Esophagus squamous epithelium (tissue), 5 donors: ENCODE results near the gene MATN1. TPM values are rescaled to one million over a fixed set of nuclear protein-coding genes. Genes with fewer than 3 reads are reported as not detected.

Experiments used
- DNase-seq: peaks from one replicate; lab custom pipeline; 2025; lab: John Stamatoyannopoulos, UW
- H3K27ac ChIP-seq, 4 donors: fragments of 200-600 bp; sonication (generic); one replicate each; pipeline ENCODE4 v1.5.1; 2016 to 2019; ENCODE audit warnings: mild to moderate bottlenecking in 1 of 4
- H3K27me3 ChIP-seq, 4 donors: fragments of 200-600 bp; sonication (generic); 1 replicate in 3 of 4; 2 replicates in 1 of 4; pipeline versions ENCODE4 v1.5.1 to v1.6.0; 2017 to 2021; ENCODE audit warnings: antibody characterized with exemption in 1 of 4
- H3K36me3 ChIP-seq, 3 donors: fragments of 200-600 bp; sonication (generic); one replicate each; pipeline ENCODE4 v1.5.1; 2016 to 2019
- H3K4me1 ChIP-seq, 3 donors: fragments of 200-600 bp; sonication (generic); one replicate each; pipeline ENCODE4 v1.5.1; 2017 to 2019
- H3K4me3 ChIP-seq, 4 donors: fragments of 200-600 bp; sonication (generic); 1 replicate in 3 of 4; 2 replicates in 1 of 4; pipeline ENCODE4 v1.5.1; 2016 to 2019; ENCODE audit warnings: mild to moderate bottlenecking in 2 of 4, moderate library complexity in 1 of 4
- H3K9me3 ChIP-seq, 3 donors: fragments of 200-600 bp; sonication (generic); one replicate each; pipeline ENCODE4 v1.5.1; 2016 to 2019
- POLR2A ChIP-seq, 4 donors: fragments of 450-650 bp; IDR thresholded peaks; one replicate each; pipeline ENCODE4 v1.6.1; 2017; ENCODE audit warnings: antibody characterized with exemption in 4 of 4, mild to moderate bottlenecking in 4 of 4, moderate library complexity in 3 of 4
- WGBS, 2 donors: methylation state at CpG; one replicate each; pipeline ENCODE4 v1.1.5; 2018; 5-methylcytosine and 5-hydroxymethylcytosine counted together
- intact Hi-C: fragments of 100-400 bp; cut with DNase I; formaldehyde crosslinking; loops from one replicate; pipeline ENCODE4 v1.15.0; 2022
- total RNA-seq, 4 donors: library from RNA; depleted of rRNA; stranded (reverse); fragments of >200 nt; gene quantifications; one replicate each; pipeline ENCODE4 v1.1.0, GENCODE V29; 2016
- TF ChIP-seq, protein P1 (sequence below), 6 experiments: fragments of 450-650 bp in 4 of 6; fragments of 200-600 bp in 2 of 6; sonication (generic) in 2 of 6; IDR thresholded peaks; one replicate each; pipeline ENCODE4 v1.5.1; 2016 to 2019; ENCODE audit warnings: antibody characterized with exemption in 6 of 6, mild to moderate bottlenecking in 4 of 6, moderate library complexity in 4 of 6
- donor health status: DM: yes; HTN: yes; CAD: no.

Gene MATN1
- total RNA-seq, 4 donors from 2014 or later = not detected

DNA sequence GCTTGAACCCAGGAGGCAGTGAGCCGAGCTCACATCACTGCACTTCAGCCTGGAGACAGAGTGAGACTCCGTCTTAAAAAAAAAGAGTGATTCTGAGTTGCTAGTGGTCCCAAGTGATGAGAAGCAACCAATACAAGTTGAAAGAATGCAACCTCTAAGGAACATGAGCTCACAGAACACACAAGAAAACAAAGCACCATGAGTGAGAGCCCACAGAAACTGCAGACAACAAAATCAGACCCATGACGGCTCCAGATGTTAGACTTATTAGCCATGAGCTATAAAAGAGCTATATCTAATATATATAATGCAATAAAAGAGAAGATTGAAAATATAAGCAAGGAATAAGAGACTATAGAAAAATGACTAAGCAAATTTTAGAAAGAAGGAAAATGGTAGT, 50.0 kb downstream of the MATN1 start:
- intact Hi-C loops = no loop called here
- 69 to 76% methylated on average over 3 of the region's 3 CpGs for WGBS, 2 donors
- no peak overlapping the region for H3K4me3 ChIP-seq
- H3K9me3 ChIP-seq = peaks cover 0 to 16% (median 11%) of the 10 kb centered on the region in 3 donors
- H3K4me1 ChIP-seq = peaks cover 0 to 16% (median 10%) of the 10 kb centered on the region in 3 donors
- no peak for TF ChIP-seq POLR2A (IDR thresholded peaks at IDR 0.05)
- TF ChIP-seq, protein P1, sequence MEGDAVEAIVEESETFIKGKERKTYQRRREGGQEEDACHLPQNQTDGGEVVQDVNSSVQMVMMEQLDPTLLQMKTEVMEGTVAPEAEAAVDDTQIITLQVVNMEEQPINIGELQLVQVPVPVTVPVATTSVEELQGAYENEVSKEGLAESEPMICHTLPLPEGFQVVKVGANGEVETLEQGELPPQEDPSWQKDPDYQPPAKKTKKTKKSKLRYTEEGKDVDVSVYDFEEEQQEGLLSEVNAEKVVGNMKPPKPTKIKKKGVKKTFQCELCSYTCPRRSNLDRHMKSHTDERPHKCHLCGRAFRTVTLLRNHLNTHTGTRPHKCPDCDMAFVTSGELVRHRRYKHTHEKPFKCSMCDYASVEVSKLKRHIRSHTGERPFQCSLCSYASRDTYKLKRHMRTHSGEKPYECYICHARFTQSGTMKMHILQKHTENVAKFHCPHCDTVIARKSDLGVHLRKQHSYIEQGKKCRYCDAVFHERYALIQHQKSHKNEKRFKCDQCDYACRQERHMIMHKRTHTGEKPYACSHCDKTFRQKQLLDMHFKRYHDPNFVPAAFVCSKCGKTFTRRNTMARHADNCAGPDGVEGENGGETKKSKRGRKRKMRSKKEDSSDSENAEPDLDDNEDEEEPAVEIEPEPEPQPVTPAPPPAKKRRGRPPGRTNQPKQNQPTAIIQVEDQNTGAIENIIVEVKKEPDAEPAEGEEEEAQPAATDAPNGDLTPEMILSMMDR (IDR thresholded peaks at IDR 0.05) = no peak
- no peak overlapping the region for H3K27ac ChIP-seq
- no peaks in the 10 kb centered on the region for H3K36me3 ChIP-seq
- no peak for DNase-seq
- H3K27me3 ChIP-seq = peaks cover 0 to 52% (median 0%) of the 10 kb centered on the region in 4 donors

DNA sequence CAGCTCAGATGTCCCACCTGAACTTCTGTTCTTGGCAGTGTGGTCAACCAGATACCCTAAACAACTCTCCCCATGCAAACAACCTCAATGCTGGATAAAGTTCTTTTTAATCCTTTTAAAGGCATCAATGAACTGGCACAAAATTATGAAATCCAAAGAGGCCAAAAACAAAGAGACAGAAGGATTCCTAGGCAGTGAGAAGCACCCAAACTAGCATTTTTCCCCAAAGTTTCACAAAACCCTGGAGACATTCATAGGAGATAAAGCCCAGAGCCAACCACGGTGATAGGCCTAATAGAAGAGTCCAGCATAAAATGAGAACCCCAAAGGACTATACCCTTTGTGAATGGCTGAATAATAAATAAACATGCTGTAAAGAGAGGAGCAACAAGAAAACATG, 50.7 kb downstream of the MATN1 start:
- Histone ChIP-seq H3K36me3 (no peaks in the 10 kb centered on the region), H3K9me3 (peaks cover 0 to 16% (median 11%) of the 10 kb centered on the region in 3 donors), H3K4me1 (peaks cover 0 to 23% (median 14%) of the 10 kb centered on the region in 3 donors), H3K27ac (no peak overlapping the region), H3K27me3 (peaks cover 0 to 46% (median 0%) of the 10 kb centered on the region in 4 donors), H3K4me3 (no peak overlapping the region)
- no peak for TF ChIP-seq POLR2A (IDR thresholded peaks at IDR 0.05)
- TF ChIP-seq, protein P1 (IDR thresholded peaks at IDR 0.05) = no peak
- 62 to 100% methylated on average over 1 of the region's 1 CpG for WGBS, 2 donors
- intact Hi-C loops = no loop called here
- no peak for DNase-seq

DNA sequence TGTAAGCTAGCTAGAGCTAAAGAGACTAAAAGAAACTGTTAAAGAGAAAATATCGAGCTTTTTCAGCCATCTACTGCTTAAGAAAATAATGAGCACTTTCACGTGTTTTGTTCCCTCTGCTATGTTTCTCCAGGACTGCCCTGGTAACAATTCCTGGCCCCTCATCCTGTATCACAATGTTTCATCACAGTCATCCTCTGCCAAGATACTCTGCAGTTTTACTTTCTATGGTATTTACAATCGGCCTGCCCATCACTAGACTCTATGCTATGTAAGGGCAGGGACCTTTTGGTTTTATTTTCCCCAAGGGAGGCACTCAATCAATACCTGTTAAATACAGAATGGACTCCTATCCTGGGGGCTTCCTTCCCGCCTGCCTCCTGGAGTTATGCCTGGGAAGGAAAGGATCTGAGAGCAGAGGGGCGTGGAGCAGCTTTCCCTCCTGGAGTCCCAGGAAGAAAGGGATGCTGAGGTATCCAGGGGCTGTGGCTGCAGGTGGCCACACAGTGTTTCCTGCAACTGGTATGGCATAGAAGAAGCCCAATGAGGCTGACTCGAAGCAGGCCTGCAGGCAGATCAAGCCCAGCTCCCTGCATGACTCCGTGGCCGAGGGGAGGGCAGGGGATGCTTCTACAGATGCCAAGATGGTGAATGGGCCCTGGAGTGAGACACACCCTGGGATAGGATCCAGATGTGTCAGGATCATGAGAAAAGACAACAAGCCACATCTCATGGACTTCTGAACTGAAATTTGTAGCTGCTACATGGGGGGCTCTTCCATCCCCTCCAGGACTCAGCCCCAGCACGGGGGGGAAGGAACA, 52.9 kb downstream of the MATN1 start:
- Histone ChIP-seq H3K4me1 (peaks cover 0 to 17% (median 13%) of the 10 kb centered on the region in 3 donors), H3K4me3 (no peak overlapping the region), H3K27me3 (peaks cover 0 to 39% (median 0%) of the 10 kb centered on the region in 4 donors), H3K36me3 (no peaks in the 10 kb centered on the region), H3K9me3 (peaks cover 0 to 11% (median 8%) of the 10 kb centered on the region in 3 donors), H3K27ac (peak overlapping the region in 2 of 4 donors; percentile 17 to 52)
- 27 to 45% methylated on average over 8 of the region's 9 CpGs for WGBS, 2 donors
- TF ChIP-seq POLR2A (IDR thresholded peaks at IDR 0.05) = no peak
- TF ChIP-seq, protein P1 (IDR thresholded peaks at IDR 0.05) = no peak
- intact Hi-C loops = no loop called here
- DNase-seq = no peak

DNA sequence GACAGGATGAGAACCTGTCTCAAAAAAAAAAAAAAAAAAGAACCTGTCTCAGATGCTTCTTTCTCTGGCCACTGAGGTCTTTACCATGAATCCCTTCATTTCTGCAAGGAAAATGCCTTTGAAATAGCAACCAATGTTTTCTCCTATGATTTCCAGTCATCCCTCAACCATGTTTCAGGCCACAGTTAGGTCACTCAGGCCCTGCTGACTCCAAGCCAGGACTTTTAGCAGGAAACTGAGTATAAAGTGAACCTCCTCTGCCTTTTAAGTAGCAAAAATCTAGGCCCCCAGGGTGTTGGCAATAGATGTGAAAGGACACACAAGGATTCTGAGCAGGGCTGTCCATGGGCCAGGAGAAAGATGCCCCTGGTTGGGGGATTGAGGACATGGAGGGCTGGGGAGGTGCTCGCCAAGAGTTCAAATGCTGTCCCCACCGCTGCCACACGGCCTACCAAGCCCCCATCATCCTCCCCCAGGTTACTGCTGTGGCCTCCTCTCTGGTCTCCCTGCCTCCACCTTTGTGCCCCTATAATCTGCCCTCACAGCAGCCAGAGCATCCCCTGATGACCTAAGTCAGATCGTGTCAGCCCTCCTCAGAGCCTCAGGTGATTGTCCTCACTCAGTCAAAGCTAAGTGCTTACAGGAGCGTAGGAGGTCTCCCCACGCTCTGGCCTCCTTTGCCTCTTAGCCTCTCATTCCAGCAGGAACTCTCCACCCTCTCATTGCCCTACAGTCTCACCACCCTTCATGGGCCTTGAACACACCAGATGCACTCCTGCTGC, 54.6 kb downstream of the MATN1 start:
- Histone ChIP-seq H3K27ac (peak overlapping the region in 1 of 4 donors; percentile 16), H3K9me3 (peaks cover 0 to 8% (median 7%) of the 10 kb centered on the region in 3 donors), H3K36me3 (no peaks in the 10 kb centered on the region), H3K4me1 (peaks cover 0 to 25% (median 10%) of the 10 kb centered on the region in 3 donors), H3K4me3 (no peak overlapping the region), H3K27me3 (peaks cover 0 to 37% (median 0%) of the 10 kb centered on the region in 4 donors)
- intact Hi-C loops = no loop called here
- no peak for TF ChIP-seq POLR2A (IDR thresholded peaks at IDR 0.05)
- TF ChIP-seq, protein P1 (IDR thresholded peaks at IDR 0.05) = no peak
- no peak for DNase-seq
- WGBS, 2 donors = 89% methylated on average over 6 of the region's 6 CpGs
